DMS53 (cell line): ENCODE results near the gene DEPDC1B.
"Not testable (repeated sequence)": the region's sequence is repeated elsewhere in the genome, so short reads cannot be mapped to it uniquely, and the experiment has no call there.

Experiments used
- DNase-seq: peaks from one replicate; lab custom pipeline; 2025; lab: John Stamatoyannopoulos, UW

DEPDC1B gene

GRCh38 chr5:60698336-60698735, 1.6 kb downstream of the DEPDC1B start:
- DNase-seq: no peak

GRCh38 chr5:60690326-60690725, 9.6 kb downstream of the DEPDC1B start:
- no peak for DNase-seq

DNA sequence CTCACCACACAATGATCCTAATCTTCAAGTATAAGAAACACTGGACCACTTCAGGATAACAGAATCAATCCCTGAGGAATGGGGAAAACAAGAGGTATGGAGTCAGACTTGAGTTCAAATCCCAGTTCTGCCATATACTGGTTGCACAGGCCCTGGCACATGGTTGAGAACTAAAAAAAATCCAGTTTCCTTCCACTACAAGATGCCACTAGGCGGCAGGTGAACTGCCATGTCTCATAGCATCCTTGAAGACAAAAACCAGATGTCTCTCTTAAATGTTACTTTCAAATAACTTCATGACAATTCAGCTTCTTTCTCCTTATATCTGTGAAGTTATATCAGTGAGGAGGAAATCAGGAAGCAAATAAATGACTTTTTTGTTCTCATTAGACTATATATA, 11.0 kb downstream of the DEPDC1B start:
- DNase-seq: no peak

DNA sequence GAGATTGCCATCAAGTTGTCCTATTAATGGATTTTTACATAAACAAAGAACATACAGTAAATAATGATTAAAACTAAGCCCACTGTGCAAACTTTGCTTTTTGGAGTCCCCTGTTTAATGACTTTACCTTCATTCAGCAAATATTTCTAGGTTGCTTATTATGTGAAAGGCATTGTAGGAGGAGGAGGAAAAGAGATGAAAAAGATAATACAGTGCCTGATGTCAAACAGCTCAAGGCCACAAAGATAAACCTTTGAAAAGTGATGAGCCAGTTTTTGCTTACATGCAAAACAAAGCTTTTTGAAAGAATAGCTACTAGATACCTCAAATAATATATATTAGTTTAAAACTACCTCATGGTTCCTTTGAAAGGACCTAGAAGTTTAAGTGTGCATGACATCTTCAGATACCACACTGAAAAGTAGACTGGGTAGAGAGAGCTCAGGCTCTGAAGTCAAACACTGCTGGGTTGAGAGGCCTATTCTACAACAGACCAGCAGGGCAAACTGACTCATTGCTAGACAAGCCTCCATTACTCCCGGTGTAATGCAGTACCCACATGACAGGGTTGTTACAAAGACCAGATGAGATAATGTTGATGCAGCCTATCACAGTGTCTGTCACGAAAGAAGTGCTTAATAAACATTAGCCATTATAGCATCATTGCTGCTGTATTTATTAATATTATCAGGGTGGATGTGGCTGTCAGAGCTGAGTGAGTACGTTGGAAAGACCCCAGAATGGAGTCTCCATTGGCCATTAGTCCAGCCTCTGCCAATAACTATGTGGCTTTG, 11.8 kb downstream of the DEPDC1B start:
- peak; percentile 85 for DNase-seq

DNA sequence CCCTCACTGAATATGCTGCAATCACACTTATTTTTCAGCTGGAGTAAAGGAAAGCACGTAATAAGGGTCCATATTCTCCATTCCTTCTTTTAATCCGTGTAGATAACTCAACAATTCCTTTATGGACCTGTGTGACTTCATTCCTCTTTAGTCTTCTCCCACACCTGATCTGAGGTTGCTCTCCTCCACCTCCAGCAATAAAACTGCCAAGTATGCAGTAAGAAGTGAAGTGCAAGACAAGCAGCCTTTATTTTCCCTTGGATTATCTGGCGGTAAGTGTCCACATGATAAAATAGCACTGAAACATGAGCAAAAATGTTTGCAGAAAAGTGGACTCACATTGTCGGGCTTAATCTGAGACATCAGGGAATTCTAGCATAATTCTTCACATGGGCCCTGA, 13.8 kb downstream of the DEPDC1B start:
- no peak for DNase-seq

- DNase-seq: no peak
These were observed 14.3 kb downstream of the DEPDC1B start for GRCh38 chr5:60685700-60686099.

DNA sequence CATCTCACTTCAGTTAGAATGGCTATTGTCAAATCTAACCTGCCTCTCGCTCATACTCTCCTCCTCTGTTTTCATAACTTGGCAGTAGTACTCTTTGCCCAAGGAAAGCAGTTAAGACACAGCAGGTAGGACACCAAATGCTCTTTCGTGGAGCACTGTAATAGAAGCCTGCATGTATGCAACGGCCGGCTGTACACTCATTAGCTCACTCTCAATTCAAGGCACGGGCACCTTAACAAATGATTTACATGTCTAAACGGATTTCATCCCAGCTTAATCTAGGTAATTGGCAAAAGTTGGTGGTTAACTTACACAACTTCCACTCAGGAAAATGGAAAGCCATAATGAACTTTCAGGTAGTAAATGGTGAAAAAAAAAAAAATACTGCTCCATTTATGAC, 14.9 kb downstream of the DEPDC1B start:
- no peak for DNase-seq

DNA sequence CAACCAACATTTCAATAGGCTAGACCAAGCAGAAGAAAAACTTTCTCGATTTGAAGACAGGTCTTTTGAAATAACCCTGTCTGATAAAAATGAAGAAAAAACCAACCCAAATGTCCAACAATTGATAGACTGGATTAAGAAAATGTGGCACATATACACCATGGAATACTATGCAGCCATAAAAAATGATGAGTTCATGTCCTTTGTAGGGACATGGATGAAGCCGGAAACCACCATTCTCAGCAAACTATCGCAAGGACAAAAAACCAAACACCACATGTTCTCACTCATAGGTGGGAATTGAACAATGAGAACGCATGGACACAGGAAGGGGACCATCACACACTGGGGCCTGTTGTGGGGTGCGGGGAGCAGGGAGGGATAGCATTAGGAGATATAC, 18.0 kb downstream of the DEPDC1B start:
- DNase-seq: not testable (repeated sequence)

DNA sequence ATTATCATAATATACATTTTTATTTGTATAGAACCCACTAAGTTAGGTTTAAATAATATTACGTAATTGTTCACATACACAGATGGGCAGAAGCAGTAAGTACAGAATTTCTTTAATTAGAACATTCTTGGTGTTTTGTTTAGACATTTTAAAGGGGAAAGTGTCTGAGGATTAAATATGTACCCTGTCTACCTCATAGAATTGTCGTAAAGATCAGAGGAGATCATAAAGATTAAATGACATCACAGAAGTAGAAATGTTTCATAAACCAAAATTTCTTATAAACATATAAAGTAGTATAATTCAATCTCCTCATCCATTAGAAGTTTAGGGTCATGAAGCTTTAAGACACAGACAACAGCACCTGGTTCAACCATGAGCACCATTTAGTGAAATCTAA, 20.1 kb downstream of the DEPDC1B start:
- DNase-seq: no peak

DNA sequence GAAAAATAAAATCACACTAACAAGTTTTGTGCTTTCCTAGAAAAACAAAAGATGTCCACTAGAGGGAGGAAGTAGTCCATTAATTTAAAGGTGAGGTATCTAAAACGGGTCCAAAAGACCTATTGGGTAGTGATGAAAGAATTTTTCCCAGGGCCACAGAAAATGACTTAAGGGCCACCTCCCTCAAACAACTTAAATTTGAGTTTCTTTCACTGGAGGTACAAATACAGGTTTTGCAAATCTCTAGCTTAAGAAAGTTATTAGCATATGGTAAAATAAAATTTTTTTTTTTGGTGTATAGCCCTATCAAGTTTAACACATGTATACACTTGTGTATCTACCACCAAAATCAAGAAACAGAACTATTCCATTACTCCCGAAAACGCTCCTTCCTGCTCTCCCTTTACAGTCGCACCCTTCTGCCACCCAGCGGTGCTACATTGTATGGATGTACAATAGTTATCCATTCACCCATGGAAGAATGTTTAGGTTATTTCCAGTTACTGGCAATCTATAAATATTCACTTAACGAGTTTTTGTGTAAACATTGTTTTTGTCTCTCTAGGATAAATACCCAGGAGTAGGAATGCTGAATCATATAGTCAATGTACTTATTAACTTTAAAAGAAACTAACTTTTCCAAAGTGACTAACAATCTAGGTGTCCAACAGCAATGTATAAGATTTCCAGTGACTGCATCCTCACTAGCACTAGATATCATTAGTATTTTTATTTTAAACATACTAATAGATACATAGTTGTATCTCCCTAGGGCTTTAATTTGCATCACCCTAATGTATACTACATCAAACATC, 21.9 kb downstream of the DEPDC1B start:
- peak; percentile 77 for DNase-seq

GRCh38 chr5:60675286-60675685, 24.7 kb downstream of the DEPDC1B start:
- no peak for DNase-seq

GRCh38 chr5:60674251-60675069, 25.5 kb downstream of the DEPDC1B start:
- no peak for DNase-seq

DNA sequence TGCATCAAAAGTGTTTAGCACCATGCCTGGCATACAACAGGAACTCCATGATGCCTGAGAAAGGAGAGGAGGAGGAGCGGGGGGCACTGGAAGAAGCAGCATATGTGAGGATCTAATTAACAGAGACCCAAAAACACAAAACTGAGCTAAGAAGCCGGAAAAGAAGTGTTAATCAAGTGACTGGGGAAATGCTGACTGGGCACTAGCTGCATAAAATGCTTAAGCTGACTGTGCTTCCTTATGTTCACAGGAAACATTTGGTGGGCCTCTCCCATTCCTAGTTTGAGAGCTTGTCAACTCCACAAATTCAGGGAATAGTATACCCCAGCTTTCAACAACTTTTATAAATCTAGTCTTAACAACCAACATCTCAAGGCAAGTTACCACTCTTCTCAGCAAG, 26.6 kb downstream of the DEPDC1B start:
- no peak for DNase-seq

GRCh38 chr5:60672693-60673264, 27.2 kb downstream of the DEPDC1B start:
- no peak for DNase-seq

DNA sequence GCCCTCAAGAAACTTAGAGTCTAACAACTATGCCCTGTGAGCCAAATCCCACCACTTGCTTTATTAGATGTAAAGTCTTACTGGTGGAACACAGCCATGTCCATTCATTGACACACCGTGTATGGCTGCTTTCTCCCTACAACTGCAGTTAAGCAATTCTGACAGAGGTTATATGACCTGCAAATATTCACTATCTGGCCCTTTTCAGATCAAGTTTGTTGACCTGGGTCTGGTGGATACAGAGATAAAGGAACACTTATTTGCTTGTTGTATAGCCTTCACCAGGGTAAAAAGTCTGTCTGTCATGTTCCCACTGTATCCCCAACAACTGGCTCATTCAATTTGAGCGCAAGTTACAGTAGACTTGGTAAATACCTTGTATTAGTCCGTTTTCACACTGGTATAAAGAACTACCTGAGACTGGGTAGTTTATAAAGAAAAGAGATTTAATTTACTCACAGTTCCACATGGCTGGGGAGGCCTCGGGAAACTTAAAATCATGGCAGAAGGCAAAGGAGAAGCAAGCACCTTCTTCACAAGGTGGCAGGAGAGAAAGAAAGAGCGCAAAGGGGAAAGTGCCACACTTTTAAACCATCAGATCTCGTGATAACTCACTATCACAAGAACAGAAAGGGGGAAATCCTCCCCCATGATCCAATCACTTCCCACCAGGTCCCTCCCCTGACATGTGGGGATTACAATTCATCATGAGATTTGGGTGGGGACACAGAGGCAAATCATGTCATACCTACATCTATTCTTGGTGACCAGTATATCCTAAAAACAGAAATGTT, 27.9 kb downstream of the DEPDC1B start:
- no peak for DNase-seq

GRCh38 chr5:60670749-60671148, 29.2 kb downstream of the DEPDC1B start:
- no peak for DNase-seq

DNA sequence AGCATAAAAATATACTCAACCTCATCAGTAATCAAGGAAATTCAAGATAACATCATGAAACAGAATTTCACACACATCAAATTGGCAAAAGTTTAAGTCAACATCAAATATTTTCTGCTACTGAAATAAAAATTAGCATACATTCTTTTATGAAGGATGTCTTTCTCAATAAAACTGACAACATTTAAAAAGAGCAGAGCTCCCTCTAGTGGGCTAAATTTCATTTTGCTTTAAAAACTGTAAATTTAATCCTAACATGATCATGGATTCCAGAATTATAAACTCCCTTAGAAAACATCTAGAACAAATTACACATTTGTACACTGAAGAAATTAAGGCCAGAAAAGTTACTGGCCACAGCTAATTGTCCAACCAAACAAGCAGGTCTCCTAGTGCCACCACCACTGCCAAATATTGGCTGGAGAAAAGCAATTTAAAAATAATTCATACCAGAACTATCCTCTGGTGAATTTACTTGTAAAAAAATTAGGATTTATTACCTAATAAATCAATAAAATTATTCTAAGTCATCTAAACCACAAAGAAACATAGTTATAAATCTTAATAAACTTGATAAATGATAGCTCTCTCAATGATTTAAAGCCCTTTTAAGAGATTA, 31.2 kb downstream of the DEPDC1B start:
- peak; percentile 65 for DNase-seq

- peak; percentile 11 for DNase-seq
These were observed 47.9 kb downstream of the DEPDC1B start for GRCh38 chr5:60651872-60652620.

GRCh38 chr5:60649288-60649917, 50.6 kb downstream of the DEPDC1B start:
- peak; percentile 78 for DNase-seq

DNA sequence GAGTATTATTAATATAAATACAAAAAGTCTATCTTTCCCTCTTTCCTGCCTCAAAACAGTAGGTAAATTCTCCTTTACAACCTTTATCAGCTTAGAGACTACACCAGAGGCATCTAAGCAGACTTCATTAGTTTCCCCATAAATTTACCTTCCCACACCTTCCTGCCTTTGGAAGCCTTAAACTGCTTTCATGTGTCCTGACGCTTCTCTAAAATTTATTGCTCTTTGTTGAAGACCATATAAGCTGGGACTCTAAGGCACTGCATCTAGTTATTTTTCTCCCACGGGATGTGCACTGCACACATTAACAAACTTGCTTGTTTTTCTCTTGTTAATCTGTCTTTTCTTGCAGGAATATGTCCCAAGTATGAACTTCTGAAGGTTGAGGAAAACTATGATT, 51.8 kb downstream of the DEPDC1B start:
- no peak for DNase-seq
